NCI-H2029 treated with DMSO at 0.1 percent for 48 hours (cell line): ENCODE measurements around the gene PLPP7.

Experiments
- DNase-seq: peaks from one replicate; lab custom pipeline; 2025; lab: John Stamatoyannopoulos, UW

The PLPP7 gene

DNA sequence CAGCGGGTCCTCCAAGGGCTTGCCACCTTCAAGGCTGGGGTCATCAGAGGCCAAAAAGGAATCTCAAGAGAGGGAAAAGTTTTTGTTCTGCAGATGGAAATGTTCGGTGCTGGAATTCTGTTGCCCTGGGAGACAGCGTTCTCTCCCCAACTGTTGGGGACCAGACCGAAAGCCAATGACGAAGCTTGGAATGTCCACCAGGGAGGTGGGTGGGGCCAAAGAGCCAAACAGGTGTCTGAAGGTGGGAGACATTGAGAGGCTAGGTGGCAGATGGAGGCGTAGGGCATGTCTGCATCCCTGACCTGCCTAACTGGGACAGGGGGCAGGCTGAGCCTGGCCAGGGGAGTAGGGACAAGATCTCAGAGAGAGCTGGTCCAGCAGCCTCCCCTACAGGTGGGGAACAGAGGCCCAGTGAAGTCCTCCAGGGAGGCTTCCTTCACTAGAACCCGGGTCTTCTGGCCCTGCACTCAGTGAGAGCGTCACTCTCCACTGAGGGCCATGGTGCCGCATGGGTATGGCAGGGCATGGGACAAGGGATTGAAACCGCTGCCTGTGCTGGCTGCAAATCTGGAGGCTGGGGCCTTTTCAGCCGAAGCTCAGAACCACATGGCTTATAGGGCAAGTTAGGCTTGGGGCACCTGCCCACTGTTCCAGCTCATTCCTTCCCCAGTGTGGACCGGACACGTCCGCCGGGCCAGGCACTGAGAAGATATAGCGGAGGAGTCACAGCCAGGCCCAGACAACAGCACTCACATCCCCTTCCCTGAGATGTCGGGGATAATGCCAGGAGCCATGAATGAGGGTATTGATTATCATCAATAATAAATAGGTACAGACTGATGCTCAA lies 8.2 kb upstream of the PLPP7 start:
- DNase-seq, result no peak

DNA sequence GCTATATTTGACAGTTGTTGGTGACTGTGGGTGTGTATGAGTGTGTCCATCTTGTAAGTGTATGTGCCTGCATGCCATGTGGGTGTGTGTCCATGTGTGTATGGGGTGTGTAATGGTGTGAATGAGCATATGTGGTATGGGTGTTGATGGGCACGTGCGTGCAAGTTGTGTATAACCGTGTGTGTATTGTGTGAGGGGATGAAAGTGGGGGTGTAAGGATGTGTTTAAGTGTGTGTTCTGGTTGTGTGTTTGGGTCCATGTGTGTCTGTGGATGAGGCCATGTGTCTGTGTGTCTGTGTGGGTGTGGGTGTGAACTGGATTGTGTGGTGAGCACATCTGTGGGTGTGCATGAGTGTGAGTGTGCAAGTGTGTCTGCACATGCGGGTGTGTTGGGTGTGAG lies 7.3 kb upstream of the PLPP7 start:
- DNase-seq, result no peak

DNA sequence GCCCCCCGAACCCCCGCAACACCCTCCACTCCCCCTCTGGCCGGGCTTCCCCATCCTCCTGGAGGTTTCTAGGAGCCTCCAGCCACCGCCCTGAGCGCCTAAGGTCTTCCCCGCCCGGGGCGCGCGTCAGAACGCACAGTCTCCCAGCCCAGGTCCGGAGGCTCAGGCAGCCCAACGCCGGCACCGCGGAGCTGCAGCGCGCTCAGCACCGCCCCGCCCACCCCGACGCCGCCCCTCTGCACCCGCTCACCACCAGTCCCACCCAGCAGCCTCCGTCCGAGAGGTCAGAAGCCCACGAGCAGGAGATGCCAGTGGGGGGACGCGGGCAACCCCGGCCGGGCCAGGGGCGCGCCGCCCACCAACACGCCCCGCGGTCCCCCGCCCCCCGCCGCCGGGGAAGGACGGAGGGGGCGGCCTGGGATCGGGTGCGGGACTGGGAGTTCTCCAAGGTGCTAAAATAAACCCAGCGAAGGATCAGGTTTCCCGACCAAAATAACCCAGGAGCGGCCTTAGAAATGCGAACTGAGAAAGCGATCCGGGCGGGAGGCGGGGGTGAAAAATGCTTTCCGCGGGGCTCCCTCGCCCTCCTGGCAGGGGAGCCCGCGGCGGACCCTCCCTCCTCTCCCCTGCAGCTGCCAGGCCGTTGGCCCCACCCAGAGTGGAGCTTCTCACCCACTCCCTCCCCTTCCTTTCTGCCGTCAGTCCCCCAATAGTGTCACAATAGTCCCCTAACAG lies 6.7 kb upstream of the PLPP7 start:
- no peak for DNase-seq

DNA sequence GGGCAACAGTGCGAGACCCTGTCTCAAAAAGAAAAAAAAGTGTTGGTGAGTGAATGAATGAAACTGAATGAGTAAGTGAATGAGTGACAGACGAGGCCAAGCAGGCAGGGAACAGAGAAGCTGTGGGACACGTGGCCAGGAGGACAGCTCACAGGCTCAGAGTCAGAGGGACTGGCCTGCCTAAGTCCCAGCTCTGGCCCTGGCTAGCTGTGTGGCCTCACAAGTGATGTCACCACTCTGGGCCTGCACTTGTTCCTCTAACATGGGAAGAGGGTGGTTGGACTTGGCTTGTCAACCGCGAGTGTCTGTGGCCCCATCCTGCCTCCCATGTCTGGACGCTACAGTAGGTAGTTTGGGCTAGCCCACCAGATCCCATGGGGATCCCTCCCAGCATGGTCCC lies 4.7 kb upstream of the PLPP7 start:
- DNase-seq, result no peak

DNA sequence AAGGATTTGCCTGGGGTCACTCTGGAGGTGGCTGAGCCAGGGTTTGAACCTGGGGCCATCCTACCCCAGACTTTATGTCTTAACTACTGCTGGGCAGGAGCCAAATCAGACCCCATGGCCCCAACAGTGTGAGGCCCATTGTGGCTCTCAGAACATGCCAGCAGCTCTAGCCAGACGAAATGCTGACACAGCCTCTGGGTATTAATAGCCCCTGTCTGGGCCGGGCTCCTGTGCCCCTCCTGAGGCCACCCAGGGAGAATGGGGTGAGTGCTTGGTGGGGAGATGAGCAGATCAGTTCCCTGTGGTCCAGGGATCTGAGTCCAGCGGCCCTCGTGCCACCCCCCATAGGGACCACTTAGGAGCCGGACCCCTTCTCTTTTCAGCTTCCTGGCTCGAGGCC lies 2.2 kb upstream of the PLPP7 start:
- no peak for DNase-seq

DNA sequence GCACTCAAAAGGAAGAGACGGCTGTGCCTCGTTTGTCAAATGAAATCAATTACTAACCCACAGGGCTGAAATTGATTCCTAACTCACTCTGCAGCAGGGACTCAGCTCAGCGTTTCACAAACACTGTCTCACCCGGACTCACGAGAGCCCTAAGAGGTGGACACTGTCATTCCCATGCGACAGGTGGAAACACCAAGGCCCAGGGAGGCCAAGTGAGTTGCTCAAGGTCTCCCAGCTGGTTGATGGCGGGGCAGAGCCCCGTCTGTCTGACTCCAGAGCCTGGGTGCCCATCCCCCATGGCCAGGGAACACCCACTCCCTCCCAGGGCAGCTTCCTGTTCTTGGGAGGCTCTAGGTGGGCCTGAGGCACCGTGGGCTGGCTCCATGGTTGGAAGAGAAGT lies 1.3 kb upstream of the PLPP7 start:
- no peak for DNase-seq

DNA sequence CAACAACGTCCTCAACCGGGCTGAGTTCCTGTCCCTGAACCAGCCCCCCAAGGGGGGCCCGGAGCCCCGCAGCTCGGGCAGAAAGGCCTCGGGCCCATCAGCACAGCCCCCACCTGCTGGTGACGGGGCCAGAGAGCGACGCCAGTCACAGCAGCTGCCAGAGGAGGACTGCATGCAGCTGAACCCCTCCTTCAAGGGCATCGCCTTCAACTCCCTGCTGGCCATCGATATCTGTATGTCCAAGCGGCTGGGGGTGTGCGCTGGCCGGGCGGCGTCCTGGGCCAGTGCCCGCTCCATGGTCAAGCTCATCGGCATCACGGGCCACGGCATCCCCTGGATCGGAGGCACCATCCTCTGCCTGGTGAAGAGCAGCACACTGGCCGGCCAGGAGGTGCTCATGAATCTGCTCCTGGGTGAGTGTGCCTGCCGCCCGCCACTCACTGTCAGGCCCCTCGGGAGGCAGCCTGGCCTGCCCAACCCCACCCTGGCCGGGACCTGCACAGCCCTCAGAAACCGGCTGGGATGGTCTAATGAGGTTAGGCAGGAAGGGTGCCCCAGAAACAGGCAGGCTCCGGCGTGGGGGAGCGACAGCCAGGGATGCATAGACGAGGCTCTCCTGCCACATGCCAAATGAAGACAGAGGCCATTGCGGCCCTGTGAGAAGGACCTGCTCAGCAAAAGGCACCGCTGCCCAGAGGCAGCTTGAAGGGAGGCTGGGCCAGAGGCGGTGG lies 678 bp downstream of the PLPP7 start:
- no peak for DNase-seq

DNA sequence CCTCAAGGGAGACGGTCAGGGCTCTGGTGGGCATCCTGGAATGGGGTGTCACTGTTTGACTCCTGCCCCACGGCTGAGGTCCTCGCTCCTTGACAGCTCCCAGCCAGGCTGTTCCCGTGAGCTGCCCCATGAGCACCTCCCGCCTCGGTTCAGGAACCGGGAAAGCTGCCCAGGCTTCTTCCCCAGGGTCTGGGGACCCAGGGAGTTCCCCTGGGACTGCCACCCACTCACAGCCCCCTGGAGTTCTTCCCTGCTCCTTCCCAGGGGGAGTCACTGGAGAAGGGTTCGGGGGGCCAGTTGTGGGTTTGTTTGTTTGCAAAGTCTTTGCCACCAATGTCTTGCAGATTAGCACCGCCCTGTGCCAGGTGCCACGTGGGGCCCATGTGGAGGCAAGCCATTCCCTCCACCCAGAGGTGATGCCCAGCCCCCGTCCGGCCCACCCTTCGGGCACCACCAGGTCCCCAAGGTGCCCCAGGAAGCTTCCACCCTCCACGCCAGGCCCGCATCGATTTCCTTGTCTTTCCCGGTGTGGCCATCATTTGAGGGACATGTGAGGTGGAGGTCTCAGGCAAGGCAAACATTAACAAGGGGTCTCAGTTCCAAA lies 1.3 kb downstream of the PLPP7 start:
- no peak for DNase-seq

DNA sequence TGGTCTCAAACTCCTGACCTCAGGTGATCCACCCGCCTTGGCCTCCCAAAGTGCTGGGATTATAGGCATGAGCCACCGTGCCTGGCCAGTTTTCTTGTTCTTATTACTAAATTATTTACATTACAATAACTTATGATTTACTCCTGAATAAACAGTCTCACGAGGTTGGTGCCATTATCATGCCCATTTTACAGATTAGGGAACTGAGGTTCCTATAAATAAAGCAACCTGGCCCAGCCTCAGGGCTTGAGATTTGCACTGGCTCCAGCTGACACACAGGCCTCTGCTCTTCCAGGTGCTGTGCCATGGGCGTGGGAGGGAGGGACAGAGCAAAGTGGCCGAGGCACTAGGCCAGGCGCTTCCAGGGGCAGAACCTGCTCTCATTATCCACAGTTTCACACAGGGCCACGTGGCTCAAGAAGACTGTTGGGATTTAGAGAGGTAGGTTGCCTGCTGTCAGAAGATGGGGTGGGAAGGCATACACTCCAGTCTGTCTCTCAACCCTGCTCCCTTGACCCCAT lies 2.3 kb downstream of the PLPP7 start:
- no peak for DNase-seq

DNA sequence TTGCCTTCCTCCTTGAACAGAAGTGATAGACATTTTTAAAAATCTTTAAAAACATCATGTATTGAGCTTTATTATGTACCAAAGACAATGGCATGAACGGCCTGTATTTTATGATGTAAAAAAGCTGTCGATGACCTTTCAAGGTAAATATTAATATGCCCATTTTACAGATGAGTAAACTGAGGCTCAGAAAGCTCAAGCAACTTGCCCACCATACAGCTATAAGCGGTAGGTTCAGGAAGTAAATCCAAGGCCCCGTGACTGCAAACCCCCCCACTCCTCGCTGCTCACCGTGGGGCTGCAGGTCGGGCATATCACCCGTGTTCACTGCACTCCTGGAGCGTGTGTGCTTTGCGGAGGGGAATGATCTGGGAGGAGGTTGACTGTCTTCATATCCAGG lies 3.4 kb downstream of the PLPP7 start:
- DNase-seq, result no peak

DNA sequence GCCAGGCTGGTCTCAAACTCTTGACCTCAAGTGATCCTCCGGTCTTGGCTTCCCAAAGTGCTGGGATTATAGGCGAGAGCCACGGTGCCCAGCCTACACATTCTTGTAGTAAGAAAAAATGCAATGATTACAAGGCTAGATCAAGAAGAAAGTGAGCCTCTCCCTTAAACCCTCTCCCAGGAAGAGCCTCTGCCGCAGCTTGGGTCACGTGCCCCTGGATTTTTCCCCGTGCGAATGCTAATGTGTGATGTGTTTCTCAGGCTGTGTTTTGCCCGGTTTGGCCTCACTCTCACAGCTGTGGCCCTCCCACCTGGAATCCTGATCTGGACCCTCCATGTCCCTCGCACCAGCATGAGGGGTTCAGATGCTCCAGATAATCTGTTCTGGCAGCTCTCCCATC lies 6.9 kb downstream of the PLPP7 start:
- DNase-seq, result no peak

DNA sequence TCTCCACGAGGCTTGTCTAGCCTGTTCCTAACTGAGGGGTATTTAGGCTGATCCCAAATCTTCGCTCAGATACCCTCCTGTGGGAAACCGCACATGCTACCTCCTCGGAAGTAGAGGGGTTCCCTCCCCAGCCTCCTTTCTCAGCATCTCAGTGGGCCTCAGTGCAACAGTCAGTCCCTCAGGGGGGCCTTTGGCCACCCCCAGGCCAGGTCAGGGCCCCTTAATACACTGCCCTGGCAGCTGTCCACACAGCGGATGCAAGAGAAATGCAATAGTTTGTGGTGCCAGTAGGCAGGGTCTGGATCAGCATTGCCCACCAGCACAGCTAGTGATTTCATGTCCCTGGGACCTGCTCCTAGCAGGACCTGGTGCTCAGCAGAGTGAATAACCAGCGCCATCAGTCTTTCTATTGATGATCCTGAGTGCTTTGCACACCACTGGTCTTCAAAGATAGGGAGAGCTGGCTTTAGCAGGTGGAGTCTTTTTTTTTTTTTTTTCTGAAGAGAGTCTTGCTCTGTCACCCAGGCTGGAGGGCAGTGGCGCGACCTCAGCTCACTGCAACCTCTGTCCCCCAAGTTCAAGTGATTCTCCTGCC lies 7.5 kb downstream of the PLPP7 start:
- DNase-seq, result no peak

DNA sequence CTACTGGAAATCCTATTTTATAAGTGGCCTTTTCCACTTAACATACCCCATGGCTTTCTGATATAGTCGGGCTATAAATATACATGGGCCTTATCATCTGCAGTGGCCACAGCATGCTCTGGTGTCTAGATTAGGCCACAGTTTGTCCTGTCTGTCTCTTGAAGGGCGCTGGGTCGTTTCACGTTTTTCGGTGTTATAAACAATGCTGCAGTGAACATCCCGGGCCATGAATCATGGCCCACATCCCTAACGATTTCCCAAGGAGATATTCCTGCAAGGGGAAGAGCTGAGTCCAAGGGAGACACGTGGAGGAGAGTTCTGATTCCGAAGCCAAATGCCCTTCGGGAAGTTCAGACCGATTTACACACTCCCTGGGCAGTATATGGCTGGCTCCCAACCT lies 8.4 kb downstream of the PLPP7 start:
- no peak for DNase-seq

DNA sequence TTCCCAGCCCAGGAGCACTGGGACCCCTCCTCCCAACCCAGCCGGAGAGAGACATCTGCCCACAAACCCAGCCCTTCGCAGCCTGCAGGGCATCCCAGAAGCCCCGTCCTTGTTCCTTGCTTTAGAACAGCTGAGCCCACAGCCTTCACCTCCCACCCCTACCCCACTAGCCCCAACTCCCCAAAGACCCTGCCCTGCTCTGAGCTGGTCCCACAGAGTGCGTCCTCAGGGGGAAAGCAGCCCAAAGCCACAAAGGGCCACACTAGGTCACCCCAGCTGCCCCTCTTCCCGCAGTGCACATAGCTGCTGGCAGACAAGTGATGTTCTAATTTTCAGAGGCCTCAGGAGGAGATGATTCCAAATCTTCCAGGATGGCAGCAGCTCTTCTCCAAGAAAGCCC lies 8.8 kb downstream of the PLPP7 start:
- no peak for DNase-seq

DNA sequence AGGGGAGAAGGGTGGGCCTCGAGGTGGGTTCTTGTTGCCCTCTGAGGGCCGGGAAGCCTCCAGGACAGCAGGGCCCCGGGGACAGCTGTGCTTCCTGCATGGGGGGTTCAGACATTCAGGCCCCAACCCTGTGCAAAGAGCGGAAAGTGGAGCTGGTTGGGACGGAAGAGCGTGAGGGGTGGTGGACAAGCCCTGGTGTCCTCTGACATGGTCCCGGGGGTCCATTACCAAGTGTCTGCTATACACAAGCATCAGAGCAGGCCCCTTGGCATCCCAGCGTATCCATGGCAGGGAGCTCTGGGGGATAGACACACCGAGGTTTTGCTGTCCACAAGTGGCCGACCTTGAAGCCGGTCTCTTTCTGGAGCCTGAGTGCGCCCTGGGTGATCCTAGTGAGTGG lies 9.3 kb downstream of the PLPP7 start:
- DNase-seq, result no peak

DNA sequence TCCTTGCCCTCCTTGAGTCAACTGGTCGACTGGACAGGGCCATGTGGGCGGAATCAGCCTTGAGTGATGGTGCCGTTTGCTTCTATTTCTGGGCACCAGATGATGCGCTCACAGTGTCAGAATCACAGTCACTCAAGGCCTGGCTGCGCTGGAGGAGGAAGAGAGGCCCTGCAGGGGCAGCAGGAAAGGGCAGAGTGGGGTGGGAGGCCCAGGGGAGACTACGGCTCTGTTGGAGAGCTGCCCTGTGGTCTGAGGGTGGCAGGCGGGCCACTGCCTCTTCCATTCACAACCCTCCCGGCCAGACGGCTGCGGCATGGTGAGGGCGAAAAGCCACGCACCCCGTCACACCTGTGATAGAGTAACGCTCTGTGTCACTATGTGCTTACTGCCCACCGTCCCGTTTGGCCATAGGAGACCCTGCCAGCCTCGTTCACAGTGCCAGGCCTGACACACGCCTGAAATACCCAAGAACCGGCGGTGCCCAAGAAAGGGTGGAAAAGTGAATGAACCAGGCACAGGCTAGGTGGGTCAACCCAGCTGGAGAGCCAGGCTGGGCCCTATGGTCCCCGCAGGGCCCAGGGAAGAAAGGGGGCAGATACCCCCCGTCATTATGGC lies 9.9 kb downstream of the PLPP7 start:
- DNase-seq, result no peak

DNA sequence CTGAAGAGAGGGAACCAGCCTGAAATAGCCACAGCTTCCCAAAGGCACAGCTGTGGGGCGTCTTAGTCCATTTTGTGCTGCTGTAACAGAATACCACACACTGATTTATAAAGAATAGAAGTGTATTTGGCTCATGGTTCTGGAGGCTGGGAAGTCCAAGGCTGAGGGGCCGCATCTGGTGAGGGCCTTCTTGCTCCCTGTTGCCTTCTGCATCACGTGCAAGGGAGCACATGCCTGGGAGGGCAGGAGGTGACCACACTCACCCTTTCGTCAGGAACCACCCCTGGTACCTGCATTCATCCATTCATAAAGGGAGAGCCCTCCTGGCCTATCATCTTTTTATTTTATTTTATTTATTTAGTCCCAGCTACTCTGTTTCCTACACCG lies 10.4 kb downstream of the PLPP7 start:
- DNase-seq, result no peak

DNA sequence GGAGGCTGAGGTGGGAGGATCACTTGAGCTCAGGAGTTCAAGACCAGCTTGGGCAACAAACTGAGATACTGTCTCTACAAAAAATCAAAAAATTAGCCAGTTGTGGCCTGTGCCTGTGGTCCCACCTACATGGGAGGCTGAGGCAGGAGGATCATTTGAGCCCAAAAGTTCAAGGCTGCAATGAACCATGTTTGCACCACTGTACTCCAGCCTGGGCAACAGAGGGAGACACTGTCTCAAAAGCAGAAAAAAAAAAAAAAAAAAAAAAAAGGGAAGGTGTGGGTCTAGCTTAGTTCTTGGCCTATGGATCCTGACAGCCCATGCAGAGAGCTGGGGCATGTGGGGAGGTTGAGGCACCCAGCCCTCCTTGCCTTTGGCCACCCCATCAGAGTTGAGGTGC lies 10.9 kb downstream of the PLPP7 start:
- no peak for DNase-seq

DNA sequence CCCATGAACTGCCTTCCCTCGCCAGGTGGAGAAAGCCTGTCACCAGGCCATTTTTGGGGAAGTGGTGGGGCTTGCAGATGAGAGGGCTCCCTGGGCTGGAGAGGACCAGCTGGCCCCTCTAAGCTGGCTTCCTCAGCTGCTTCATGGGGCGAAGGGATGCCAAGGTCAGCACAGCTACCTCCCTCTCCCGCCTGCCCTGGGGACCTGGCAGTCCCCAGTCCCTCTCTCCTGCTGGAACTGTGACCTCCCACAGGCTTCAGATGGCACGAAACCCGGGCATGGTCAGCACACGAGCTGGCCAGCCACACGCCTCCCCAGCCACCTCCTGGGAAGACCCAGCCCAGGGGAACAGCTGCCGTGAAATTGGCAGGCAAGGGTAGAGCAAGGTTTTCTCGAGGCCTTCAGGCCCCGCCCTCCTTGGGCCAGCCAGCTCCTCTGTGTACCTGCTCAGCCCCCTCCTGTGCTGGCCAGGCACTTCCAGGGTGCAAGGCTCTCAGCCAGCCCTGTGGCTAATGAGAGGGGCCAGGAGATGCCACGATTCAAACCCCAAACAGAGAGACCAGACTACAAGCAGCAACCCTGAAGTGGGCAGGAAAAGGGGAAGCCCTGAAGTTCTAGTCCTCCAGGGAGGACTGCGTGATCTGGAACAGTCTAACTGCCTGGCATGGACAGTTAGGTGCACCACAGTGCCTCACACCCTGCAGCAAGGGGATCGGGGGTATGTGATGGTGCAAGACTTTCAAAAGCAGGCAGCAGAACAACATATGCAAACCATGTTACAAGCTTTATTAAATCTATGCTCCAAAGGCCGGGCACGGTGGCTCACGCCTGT lies 12.9 kb downstream of the PLPP7 start:
- DNase-seq, result no peak
